Ascending aorta (tissue), 2 donors: Measurements from ENCODE around the gene MYH7. TPM values are rescaled to one million over a fixed set of nuclear protein-coding genes. Genes with fewer than 3 reads are reported as not detected.
"Not testable (repeated sequence)": the region's sequence is repeated elsewhere in the genome, so short reads cannot be mapped to it uniquely, and the experiment has no call there.

Source experiments
- DNase-seq, 2 donors: peaks; one replicate each; pipeline ENCODE4 v3.0.0-alpha.2; 2019; ENCODE audit warnings: low spot score in 2 of 2
- H3K27ac ChIP-seq, 2 donors: fragments of 200-600 bp; sonication (generic); one replicate each; pipeline ENCODE4 v1.5.1; 2016 to 2017; ENCODE audit warnings: mild to moderate bottlenecking in 1 of 2
- H3K27me3 ChIP-seq: fragments of 200-600 bp; sonication (generic); one replicate; pipeline ENCODE4 v1.5.1; 2017
- H3K36me3 ChIP-seq, 2 donors: fragments of 200-600 bp; sonication (generic); one replicate each; pipeline ENCODE4 v1.5.1; 2016
- H3K4me1 ChIP-seq, 2 donors: fragments of 200-600 bp; sonication (generic); one replicate each; pipeline ENCODE4 v1.5.1; 2016 to 2017; ENCODE audit warnings: mild to moderate bottlenecking in 1 of 2
- H3K4me3 ChIP-seq, 2 donors: fragments of 200-600 bp; sonication (generic); one replicate each; pipeline ENCODE4 v1.5.1; 2016 to 2017; ENCODE audit warnings: mild to moderate bottlenecking in 1 of 2
- H3K9me3 ChIP-seq, 2 donors: fragments of 200-600 bp; sonication (generic); one replicate each; pipeline ENCODE4 v1.5.1; 2016
- intact Hi-C: fragments of 100-400 bp; cut with DNase I; formaldehyde crosslinking; loops from one replicate; pipeline ENCODE4 v1.15.1; 2023
- total RNA-seq: library from RNA; depleted of rRNA; stranded (reverse); fragments of >200 nt; gene quantifications from one replicate; pipeline ENCODE4 v1.1.0, GENCODE V29; 2016
- TF ChIP-seq, protein P1 (sequence below), 3 experiments: fragments of 200-600 bp in 2 of 3; fragments of 450-650 bp in 1 of 3; sonication (generic) in 2 of 3; IDR thresholded peaks; one replicate each; pipeline ENCODE4 v1.5.1; 2016 to 2019; ENCODE audit warnings: antibody characterized with exemption in 3 of 3, mild to moderate bottlenecking in 1 of 3, moderate library complexity in 1 of 3

MYH7 gene
- total RNA-seq, 1 donor from 2014 or later: not detected

DNA sequence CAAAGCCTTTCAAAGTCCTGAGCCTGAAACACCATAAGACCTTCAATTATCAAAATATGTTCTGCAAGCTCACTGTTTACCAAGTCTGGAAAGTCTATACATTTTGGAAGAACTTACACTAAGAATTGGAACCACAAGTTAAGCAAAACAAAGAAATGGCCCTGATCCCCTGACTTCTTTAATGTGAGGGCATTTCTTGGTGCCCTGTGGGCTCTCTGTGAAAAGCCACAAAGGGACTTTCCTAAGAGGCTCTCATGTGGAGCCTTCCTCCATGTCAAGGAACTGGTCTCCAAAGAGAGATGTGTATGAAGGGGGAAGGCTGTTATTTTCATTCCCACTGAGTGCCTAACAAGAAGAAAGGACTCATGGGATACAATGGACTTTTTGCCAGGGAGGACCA, 13.9 kb downstream of the MYH7 start:
- H3K4me1 ChIP-seq: no peaks in the 10 kb centered on the region
- no peak overlapping the region for H3K4me3 ChIP-seq
- H3K27me3 ChIP-seq: no peaks in the 10 kb centered on the region
- intact Hi-C loops: no loop called here
- no peaks in the 10 kb centered on the region for H3K9me3 ChIP-seq
- no peak overlapping the region for H3K27ac ChIP-seq
- no peaks in the 10 kb centered on the region for H3K36me3 ChIP-seq
- DNase-seq: no peak
- TF ChIP-seq, protein P1, sequence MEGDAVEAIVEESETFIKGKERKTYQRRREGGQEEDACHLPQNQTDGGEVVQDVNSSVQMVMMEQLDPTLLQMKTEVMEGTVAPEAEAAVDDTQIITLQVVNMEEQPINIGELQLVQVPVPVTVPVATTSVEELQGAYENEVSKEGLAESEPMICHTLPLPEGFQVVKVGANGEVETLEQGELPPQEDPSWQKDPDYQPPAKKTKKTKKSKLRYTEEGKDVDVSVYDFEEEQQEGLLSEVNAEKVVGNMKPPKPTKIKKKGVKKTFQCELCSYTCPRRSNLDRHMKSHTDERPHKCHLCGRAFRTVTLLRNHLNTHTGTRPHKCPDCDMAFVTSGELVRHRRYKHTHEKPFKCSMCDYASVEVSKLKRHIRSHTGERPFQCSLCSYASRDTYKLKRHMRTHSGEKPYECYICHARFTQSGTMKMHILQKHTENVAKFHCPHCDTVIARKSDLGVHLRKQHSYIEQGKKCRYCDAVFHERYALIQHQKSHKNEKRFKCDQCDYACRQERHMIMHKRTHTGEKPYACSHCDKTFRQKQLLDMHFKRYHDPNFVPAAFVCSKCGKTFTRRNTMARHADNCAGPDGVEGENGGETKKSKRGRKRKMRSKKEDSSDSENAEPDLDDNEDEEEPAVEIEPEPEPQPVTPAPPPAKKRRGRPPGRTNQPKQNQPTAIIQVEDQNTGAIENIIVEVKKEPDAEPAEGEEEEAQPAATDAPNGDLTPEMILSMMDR (IDR thresholded peaks at IDR 0.05): no peak

DNA sequence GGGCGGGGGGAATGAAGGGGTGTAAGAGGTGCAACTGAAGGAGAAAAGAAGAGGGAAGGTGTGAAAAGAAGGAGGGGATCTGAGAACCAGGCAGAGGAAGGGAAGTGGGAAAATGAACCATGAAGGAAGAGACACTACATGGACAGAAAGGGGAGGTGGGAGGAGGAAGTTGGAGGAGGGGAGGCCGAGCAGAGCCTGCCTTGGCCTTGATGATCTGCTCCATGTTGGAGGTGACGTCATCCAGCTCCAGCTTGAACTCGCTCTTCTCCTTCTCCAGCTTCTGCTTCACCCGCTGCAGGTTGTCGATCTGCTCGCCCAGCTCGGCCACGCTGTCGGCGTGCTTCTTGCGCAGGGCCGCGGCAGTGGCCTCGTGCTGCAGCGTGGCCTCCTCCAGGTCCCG, 15.8 kb downstream of the MYH7 start:
- H3K4me3 ChIP-seq, H3K36me3 ChIP-seq, H3K4me1 ChIP-seq, H3K27me3 ChIP-seq, intact Hi-C loops, DNase-seq, H3K27ac ChIP-seq, H3K9me3 ChIP-seq: not testable (repeated sequence)

DNA sequence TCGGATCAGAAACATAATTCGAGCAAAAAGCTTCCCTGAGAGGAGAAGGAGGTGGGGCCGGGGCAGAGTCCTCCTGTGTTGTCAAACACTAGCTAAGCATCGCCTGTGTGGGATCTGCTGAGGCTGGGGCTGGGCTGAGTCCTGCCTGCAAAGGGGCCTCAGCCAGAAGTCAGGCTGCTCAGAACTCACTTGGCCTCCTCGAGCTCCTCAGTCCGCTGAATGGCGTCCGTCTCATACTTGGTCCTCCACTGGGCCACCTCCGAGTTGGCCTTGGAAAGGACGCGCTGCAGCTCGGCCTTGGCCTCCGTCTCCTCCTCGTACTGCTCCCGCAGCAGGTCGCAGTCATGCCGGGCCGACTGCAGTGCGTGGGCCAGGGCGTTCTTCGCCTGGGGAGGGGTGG, 17.4 kb downstream of the MYH7 start:
- Histone ChIP-seq H3K36me3 (no peaks in the 10 kb centered on the region), H3K4me3 (no peak overlapping the region), H3K27me3 (no peaks in the 10 kb centered on the region), H3K9me3 (no peaks in the 10 kb centered on the region), H3K27ac (no peak overlapping the region), H3K4me1 (no peaks in the 10 kb centered on the region)
- intact Hi-C loops: no loop called here
- DNase-seq: no peak
- TF ChIP-seq, protein P1 (IDR thresholded peaks at IDR 0.05): no peak

DNA sequence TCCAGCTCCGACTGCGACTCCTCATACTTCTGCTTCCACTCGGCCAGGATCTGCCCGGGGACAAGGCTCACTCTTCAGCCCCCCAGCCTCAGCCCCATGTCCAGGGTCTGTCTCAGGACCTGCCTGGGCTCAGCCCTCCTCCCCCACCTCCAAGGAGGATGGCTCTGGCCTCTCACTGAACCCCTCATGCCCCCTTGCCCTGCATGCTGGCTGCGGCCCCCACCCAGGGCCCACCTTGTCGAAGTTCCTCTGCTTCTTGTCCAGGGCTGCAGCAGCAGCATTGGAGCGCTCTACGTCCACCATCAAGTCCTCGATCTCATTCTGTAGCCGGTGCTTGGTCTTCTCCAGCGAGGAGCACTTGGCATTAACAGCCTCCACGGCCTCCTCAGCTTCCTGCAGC, 18.2 kb downstream of the MYH7 start:
- H3K36me3 ChIP-seq, DNase-seq, H3K9me3 ChIP-seq, H3K27ac ChIP-seq, H3K4me1 ChIP-seq, H3K27me3 ChIP-seq, H3K4me3 ChIP-seq, intact Hi-C loops: not testable (repeated sequence)

DNA sequence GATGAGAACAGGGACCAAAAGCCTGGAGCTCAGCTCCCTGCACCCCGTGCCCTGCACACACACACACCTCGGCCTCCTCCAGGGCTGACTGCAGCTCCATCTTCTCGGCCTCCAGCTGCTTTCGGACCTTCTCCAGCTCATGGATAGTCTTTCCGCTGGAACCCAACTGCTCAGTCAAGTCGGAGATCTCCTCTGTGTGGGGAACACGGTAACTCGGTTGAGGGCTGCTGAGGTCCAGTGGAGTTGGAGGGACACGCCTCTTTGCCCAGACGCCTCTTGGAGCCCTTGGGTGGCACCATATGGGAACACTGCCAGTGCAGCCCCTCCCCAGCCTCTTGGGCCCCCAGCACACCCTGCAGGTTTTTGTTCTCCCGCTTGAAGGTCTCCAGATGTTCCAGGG, 18.7 kb downstream of the MYH7 start:
- no peaks in the 10 kb centered on the region for H3K9me3 ChIP-seq
- no peaks in the 10 kb centered on the region for H3K4me1 ChIP-seq
- no peak overlapping the region for H3K27ac ChIP-seq
- intact Hi-C loops: no loop called here
- TF ChIP-seq, protein P1 (IDR thresholded peaks at IDR 0.05): no peak
- DNase-seq: no peak
- H3K36me3 ChIP-seq: no peaks in the 10 kb centered on the region
- no peak overlapping the region for H3K4me3 ChIP-seq
- H3K27me3 ChIP-seq: no peaks in the 10 kb centered on the region

DNA sequence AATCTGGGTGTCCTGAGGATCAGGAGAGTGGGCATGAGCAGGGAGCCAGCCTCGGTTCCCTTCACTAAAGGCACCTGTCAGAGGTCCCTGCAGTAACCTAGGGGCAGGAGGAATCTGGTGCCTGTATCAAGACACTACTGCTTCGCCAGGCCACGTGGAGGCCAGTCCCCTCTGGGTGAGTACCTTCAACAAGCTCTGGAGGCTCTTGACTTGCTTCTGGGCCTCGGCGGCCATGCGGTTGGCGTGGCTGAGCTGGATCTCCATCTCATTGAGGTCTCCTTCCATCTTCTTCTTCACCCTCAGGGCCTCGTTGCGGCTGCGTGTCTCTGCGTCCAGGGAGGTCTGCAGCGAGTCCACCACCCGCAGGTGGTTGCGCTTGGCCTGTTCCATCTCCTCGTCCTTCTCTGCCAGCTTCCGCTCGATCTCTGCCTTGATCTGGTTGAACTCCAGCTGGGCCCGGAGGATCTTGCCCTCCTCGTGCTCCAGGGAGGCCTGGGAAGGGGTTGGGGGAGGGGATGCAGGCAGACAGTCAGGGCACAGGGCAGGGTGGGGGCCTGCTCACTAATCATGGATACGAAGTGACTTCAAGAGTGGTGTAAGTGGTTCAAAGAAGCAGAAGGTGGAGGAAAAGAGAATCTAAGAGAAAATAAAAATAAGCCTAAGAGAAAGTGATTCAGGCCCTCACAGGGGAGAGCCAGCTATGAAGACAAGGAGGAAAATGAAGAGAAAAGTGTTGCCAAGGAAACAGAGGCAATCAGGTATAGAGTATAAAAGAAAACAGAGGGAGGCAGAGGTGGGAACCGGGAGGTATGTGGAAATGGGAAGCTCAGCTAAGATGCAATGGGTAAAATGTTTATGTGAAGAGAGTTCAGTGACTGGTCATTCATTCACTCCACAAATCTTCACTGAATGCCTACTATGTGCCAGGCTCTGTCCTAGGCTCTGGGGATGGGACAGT, 19.4 kb downstream of the MYH7 start:
- intact Hi-C loops: no loop called here
- DNase-seq: no peak
- Histone ChIP-seq H3K4me1 (no peaks in the 10 kb centered on the region), H3K4me3 (no peak overlapping the region), H3K27me3 (no peaks in the 10 kb centered on the region), H3K36me3 (no peaks in the 10 kb centered on the region), H3K27ac (no peak overlapping the region), H3K9me3 (no peaks in the 10 kb centered on the region)
- TF ChIP-seq, protein P1 (IDR thresholded peaks at IDR 0.05): no peak
